GM23338 (cell line): ENCODE measurements around the gene PRKAA1. TPM values are rescaled to one million over a fixed set of nuclear protein-coding genes. Genes with fewer than 3 reads are reported as not detected.
"Not testable (repeated sequence)": the region's sequence is repeated elsewhere in the genome, so short reads cannot be mapped to it uniquely, and the experiment has no call there.

Source experiments
- ATAC-seq: fragments of 200-7000 bp; cut with Tn5 transposase; 3 replicates; pipeline ENCODE4 v1.9.1; 2020
- DNase-seq: peaks from one replicate; pipeline ENCODE4 v3.0.0-alpha.2; 2015; ENCODE audit warnings: low spot score
- H2AFZ ChIP-seq: fragments of 200-600 bp; sonication (generic); 2 replicates; pipeline ENCODE4 v1.8.0; 2016; ENCODE audit warnings: antibody characterized with exemption, mild to moderate bottlenecking, moderate library complexity
- H3F3A ChIP-seq: fragments of 200-600 bp; sonication (generic); replicated peaks from 2 replicates; pipeline ENCODE4 v1.8.0; 2017; ENCODE audit warnings: antibody characterized with exemption, mixed run types, low read depth
- H3K27ac ChIP-seq: fragments of 200-600 bp; sonication (generic); 2 replicates; pipeline ENCODE4 v1.6.1; 2016; ENCODE audit warnings: low read depth
- H3K27me3 ChIP-seq: fragments of 200-600 bp; sonication (generic); 2 replicates; pipeline ENCODE4 v1.8.0; 2016; ENCODE audit warnings: mild to moderate bottlenecking, mixed run types, moderate library complexity; ENCODE audit not compliant: insufficient read depth
- H3K36me3 ChIP-seq: fragments of 200-600 bp; sonication (generic); 2 replicates; pipeline ENCODE4 v1.8.0; 2016; ENCODE audit warnings: mild to moderate bottlenecking; ENCODE audit not compliant: insufficient read depth
- H3K4me1 ChIP-seq: fragments of 200-600 bp; sonication (generic); 2 replicates; pipeline ENCODE4 v1.8.0; 2016; ENCODE audit warnings: mild to moderate bottlenecking, moderate library complexity; ENCODE audit not compliant: insufficient read depth
- H3K4me2 ChIP-seq: fragments of 200-600 bp; sonication (generic); 2 replicates; pipeline ENCODE4 v1.7.1; 2017; ENCODE audit warnings: mixed run types
- H3K4me3 ChIP-seq: fragments of 200-600 bp; sonication (generic); 2 replicates; pipeline ENCODE4 v1.6.1; 2016; ENCODE audit warnings: mixed run types
- H3K79me2 ChIP-seq: fragments of 200-600 bp; sonication (generic); replicated peaks from 2 replicates; pipeline ENCODE4 v1.8.0; 2017; ENCODE audit warnings: mild to moderate bottlenecking; ENCODE audit not compliant: insufficient read depth
- H3K9me2 ChIP-seq: fragments of 200-600 bp; sonication (generic); 2 replicates; pipeline ENCODE4 v1.8.0; 2017; ENCODE audit not compliant: insufficient read depth
- H4K20me1 ChIP-seq: fragments of 200-600 bp; sonication (generic); replicated peaks from 2 replicates; pipeline ENCODE4 v1.8.0; 2017; ENCODE audit warnings: mild to moderate bottlenecking; ENCODE audit not compliant: insufficient read depth
- H3K27ac Mint-ChIP-seq: 2 replicates; pipeline ENCODE4 v1.8.0; 2020; ENCODE audit warnings: inconsistent platforms, mild to moderate bottlenecking, moderate library complexity, mixed read lengths
- H3K27me3 Mint-ChIP-seq: 3 replicates; pipeline ENCODE4 v1.8.0; 2022; ENCODE audit warnings: low read depth, mild to moderate bottlenecking, moderate library complexity, mixed read lengths, inconsistent platforms; ENCODE audit not compliant: insufficient read depth, poor library complexity
- H3K36me3 Mint-ChIP-seq: 3 replicates; pipeline ENCODE4 v1.8.0; 2021; ENCODE audit warnings: low read depth, mild to moderate bottlenecking, inconsistent platforms, moderate library complexity, mixed read lengths
- H3K4me1 Mint-ChIP-seq: 3 replicates; pipeline ENCODE4 v1.8.0; 2020; ENCODE audit warnings: mild to moderate bottlenecking, inconsistent platforms, mixed read lengths
- H3K4me3 Mint-ChIP-seq: 3 replicates; pipeline ENCODE4 v1.8.0; 2021; ENCODE audit warnings: moderate library complexity, mild to moderate bottlenecking, inconsistent platforms, mixed read lengths
- H3K9me3 Mint-ChIP-seq: 3 replicates; pipeline ENCODE4 v1.8.0; 2020; ENCODE audit warnings: moderate library complexity, mild to moderate bottlenecking, inconsistent platforms, mixed read lengths
- EZH2 ChIP-seq: fragments of 200-600 bp; sonication (generic); IDR thresholded peaks from one replicate; pipeline ENCODE4 v1.8.0; 2017; ENCODE audit warnings: antibody characterized with exemption, mild to moderate bottlenecking, low read depth; ENCODE audit not compliant: unreplicated experiment
- polyA plus RNA-seq: library from polyadenylated mRNA; unstranded; fragments of >200 nt; fragmentation: Nextera tagmentation; extraction: Ambion mirVana; gene quantifications from 2 replicates; pipeline ENCODE4 v1.2.1, GENCODE V29; 2016
- total RNA-seq: library from RNA; depleted of rRNA; stranded (reverse); fragments of >200 nt; shearing (Covaris generic); gene quantifications from 2 replicates; pipeline ENCODE4 v1.2.3, GENCODE V29; 2014
- TF ChIP-seq, protein P1 (sequence below): IDR thresholded peaks from one replicate; pipeline ENCODE4 v1.6.1; 2018; ENCODE audit warnings: antibody characterized with exemption; ENCODE audit not compliant: unreplicated experiment

The PRKAA1 gene
- total and polyA plus RNA-seq, 2 experiments from 2014 or later = 10.3 to 35.0 TPM

DNA sequence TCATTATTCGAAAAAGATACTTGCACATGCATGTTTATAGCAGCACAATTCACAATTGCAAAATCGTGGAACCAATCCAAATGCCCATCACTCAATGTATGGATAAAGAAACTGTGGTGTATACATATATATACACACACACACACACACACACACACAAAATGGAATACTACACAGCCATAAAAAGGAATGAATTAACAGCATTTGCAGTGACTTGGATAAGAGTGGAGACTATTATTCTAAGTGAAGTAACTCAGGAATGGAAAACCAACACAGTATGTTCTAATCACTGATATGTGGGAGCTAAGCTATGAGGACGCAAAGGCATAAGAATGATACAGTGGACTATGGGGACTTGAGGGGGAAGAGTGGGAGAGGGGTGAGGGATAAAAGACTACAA lies 3.3 kb downstream of the PRKAA1 start:
- not testable (repeated sequence) for H3K27me3 Mint-ChIP-seq, H3K9me3 Mint-ChIP-seq, H2AFZ ChIP-seq, H3K9me2 ChIP-seq, ATAC-seq, H3K27ac ChIP-seq, H3K27ac Mint-ChIP-seq, H3K4me3 Mint-ChIP-seq, H3K36me3 ChIP-seq, DNase-seq, H3K4me2 ChIP-seq, H3F3A ChIP-seq, H3K27me3 ChIP-seq, H3K4me3 ChIP-seq
- Histone ChIP-seq H4K20me1 (peaks cover 44% of the 10 kb centered on the region), H3K79me2 (peaks cover 72% of the 10 kb centered on the region), H3K4me1 (peaks cover 16% of the 10 kb centered on the region)
- H3K4me1 Mint-ChIP-seq = peaks cover 22% of the 10 kb centered on the region
- H3K36me3 Mint-ChIP-seq = peaks cover 19% of the 10 kb centered on the region

DNA sequence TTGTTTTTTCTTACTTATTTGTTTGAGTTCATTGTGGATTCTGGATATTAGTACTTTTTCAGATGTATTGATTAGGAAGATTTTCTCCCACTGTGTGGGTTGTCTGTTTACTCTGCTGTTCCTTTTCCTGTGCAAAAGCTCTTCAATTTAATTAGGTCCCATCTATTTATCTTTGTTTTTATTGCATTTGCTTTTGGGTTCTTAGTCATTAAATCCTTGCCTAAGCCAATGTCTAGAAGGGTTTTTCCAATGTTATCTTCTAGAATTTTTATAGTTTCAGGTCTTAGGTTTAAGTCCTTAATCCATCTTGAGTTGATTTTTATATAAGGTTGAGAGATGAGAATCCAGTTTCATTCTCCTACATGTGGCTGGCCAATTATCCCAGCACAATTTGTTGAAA lies 3.8 kb downstream of the PRKAA1 start:
- not testable (repeated sequence) for H3F3A ChIP-seq, H3K4me2 ChIP-seq, H3K27ac ChIP-seq, H3K36me3 ChIP-seq, ATAC-seq, H3K4me3 ChIP-seq, H2AFZ ChIP-seq, H3K27me3 ChIP-seq, H3K9me2 ChIP-seq, H3K27ac Mint-ChIP-seq, H3K4me3 Mint-ChIP-seq, H3K27me3 Mint-ChIP-seq, H3K9me3 Mint-ChIP-seq, DNase-seq
- Histone ChIP-seq H4K20me1 (peaks cover 49% of the 10 kb centered on the region), H3K79me2 (peaks cover 76% of the 10 kb centered on the region), H3K4me1 (peaks cover 11% of the 10 kb centered on the region)
- peaks cover 19% of the 10 kb centered on the region for H3K4me1 Mint-ChIP-seq
- peaks cover 19% of the 10 kb centered on the region for H3K36me3 Mint-ChIP-seq

DNA sequence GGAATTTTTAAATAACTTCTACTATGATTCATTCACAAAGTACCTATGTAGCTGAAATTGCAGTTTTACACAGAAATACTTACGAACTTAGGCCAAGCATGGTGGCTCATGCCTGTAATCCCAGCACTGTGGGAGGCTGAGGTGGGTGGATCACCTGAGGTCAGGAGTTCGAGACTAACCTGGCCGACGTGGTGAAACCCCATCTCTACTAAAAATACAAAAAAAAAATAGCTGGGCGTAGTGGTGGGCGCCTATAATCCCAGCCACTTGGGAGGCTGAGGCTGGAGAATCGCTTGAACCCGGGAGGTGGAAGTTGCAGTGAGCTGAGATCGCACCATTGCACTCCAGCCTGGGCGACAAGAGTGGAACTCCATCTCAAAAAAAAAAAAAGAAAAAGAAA lies 5.5 kb downstream of the PRKAA1 start:
- not testable (repeated sequence) for ATAC-seq, H3K36me3 ChIP-seq, H3K9me2 ChIP-seq, DNase-seq, H3K4me3 ChIP-seq, H3K4me2 ChIP-seq, H3K27ac ChIP-seq, H2AFZ ChIP-seq, H3K27me3 Mint-ChIP-seq, H3K9me3 Mint-ChIP-seq, H3K4me3 Mint-ChIP-seq, H3K4me1 ChIP-seq, H3K27me3 ChIP-seq, H3F3A ChIP-seq, H3K27ac Mint-ChIP-seq
- Mint-ChIP-seq H3K4me1 (peaks cover 13% of the 10 kb centered on the region; the same call in 2 of the 3 replicates), H3K36me3 (peaks cover 30% of the 10 kb centered on the region)
- Histone ChIP-seq H4K20me1 (peaks cover 54% of the 10 kb centered on the region), H3K79me2 (peaks cover 93% of the 10 kb centered on the region)

DNA sequence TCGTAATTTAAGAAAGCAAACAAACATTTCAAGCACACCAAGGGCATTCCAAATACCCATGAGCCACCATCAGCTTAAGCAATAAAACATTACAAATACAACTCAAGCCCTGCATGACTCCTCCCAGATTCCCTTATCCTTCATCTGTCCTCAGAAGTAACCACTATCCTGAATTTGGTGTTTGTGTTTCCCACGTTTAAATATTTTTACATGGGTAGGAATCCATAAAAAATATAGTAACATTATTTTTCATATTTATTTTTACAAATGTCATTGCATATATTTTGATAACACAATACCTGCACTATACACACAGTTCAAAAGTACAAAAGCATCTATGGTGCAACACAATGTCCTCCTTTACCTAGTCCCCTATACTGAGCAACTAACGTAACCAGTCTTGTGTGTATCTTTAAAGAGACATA lies 6.4 kb downstream of the PRKAA1 start:
- TF ChIP-seq EZH2 = no peak
- TF ChIP-seq, protein P1, sequence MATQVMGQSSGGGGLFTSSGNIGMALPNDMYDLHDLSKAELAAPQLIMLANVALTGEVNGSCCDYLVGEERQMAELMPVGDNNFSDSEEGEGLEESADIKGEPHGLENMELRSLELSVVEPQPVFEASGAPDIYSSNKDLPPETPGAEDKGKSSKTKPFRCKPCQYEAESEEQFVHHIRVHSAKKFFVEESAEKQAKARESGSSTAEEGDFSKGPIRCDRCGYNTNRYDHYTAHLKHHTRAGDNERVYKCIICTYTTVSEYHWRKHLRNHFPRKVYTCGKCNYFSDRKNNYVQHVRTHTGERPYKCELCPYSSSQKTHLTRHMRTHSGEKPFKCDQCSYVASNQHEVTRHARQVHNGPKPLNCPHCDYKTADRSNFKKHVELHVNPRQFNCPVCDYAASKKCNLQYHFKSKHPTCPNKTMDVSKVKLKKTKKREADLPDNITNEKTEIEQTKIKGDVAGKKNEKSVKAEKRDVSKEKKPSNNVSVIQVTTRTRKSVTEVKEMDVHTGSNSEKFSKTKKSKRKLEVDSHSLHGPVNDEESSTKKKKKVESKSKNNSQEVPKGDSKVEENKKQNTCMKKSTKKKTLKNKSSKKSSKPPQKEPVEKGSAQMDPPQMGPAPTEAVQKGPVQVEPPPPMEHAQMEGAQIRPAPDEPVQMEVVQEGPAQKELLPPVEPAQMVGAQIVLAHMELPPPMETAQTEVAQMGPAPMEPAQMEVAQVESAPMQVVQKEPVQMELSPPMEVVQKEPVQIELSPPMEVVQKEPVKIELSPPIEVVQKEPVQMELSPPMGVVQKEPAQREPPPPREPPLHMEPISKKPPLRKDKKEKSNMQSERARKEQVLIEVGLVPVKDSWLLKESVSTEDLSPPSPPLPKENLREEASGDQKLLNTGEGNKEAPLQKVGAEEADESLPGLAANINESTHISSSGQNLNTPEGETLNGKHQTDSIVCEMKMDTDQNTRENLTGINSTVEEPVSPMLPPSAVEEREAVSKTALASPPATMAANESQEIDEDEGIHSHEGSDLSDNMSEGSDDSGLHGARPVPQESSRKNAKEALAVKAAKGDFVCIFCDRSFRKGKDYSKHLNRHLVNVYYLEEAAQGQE = no peak
- no peak overlapping the region for H3K27ac ChIP-seq
- no peak for DNase-seq
- H3K36me3 ChIP-seq = peaks cover 3% of the 10 kb centered on the region
- Mint-ChIP-seq H3K27me3 (no peaks in the 10 kb centered on the region), H3K36me3 (peaks cover 32% of the 10 kb centered on the region), H3K4me1 (peaks cover 13% of the 10 kb centered on the region; the same call in 2 of the 3 replicates), H3K9me3 (peaks cover 7% of the 10 kb centered on the region; the same call in 2 of the 3 replicates), H3K4me3 (no peak overlapping the region), H3K27ac (no peak overlapping the region)
- H2AFZ ChIP-seq = no peak overlapping the region
- H3K9me2 ChIP-seq = no peaks in the 10 kb centered on the region
- no peak overlapping the region for H3K4me2 ChIP-seq
- no peak for ATAC-seq
- no peak overlapping the region for H3K4me3 ChIP-seq
- peaks cover 4% of the 10 kb centered on the region; the same call in 1 of the 2 replicates for H3K4me1 ChIP-seq
- peaks cover 56% of the 10 kb centered on the region for H4K20me1 ChIP-seq
- no peaks in the 10 kb centered on the region for H3K27me3 ChIP-seq
- no peaks in the 10 kb centered on the region for H3F3A ChIP-seq
- H3K79me2 ChIP-seq = peaks cover 97% of the 10 kb centered on the region
